H9 (cell line): ENCODE results near the gene AXL. TPM values are rescaled to one million over a fixed set of nuclear protein-coding genes. Genes with fewer than 3 reads are reported as not detected.

Source experiments
- DNase-seq: peaks from one replicate; pipeline ENCODE4 v3.0.0-alpha.2; 2017
- H2AFZ ChIP-seq: one replicate; pipeline ENCODE4 v1.6.1; 2013; ENCODE audit warnings: mild to moderate bottlenecking, low read length, control low read depth, moderate library complexity
- H2AK5ac ChIP-seq: 2 replicates; pipeline ENCODE4 v1.6.1; 2013; ENCODE audit warnings: low read length, control low read depth, mixed read lengths; ENCODE audit not compliant: insufficient read length
- H2BK120ac ChIP-seq: one replicate; pipeline ENCODE4 v1.6.1; 2013; ENCODE audit warnings: low read depth, mild to moderate bottlenecking, low read length, control low read depth, inconsistent platforms; ENCODE audit not compliant: poor library complexity, severe bottlenecking
- H2BK12ac ChIP-seq: 2 replicates; pipeline ENCODE4 v1.6.1; 2013; ENCODE audit warnings: low read length, control low read depth, mixed read lengths, low read depth; ENCODE audit not compliant: insufficient read length
- H2BK15ac ChIP-seq: 2 replicates; pipeline ENCODE4 v1.6.1; 2013; ENCODE audit warnings: low read depth, low read length, control low read depth
- H2BK20ac ChIP-seq: one replicate; pipeline ENCODE4 v1.6.1; 2013; ENCODE audit warnings: low read depth, mild to moderate bottlenecking, low read length, control low read depth, inconsistent platforms; ENCODE audit not compliant: poor library complexity, severe bottlenecking
- H2BK5ac ChIP-seq: 2 replicates; pipeline ENCODE4 v1.6.1; 2013; ENCODE audit warnings: low read length, control low read depth, mixed read lengths; ENCODE audit not compliant: insufficient read length
- H3K14ac ChIP-seq: 2 replicates; pipeline ENCODE4 v1.6.1; 2013; ENCODE audit warnings: low read length, control low read depth; ENCODE audit not compliant: insufficient read depth
- H3K18ac ChIP-seq: 2 replicates; pipeline ENCODE4 v1.6.1; 2013; ENCODE audit warnings: low read depth, mild to moderate bottlenecking, mixed read lengths, low read length, control low read depth; ENCODE audit not compliant: insufficient read length
- H3K23ac ChIP-seq: 2 replicates; pipeline ENCODE4 v1.6.1; 2013; ENCODE audit warnings: low read length, control low read depth, mixed read lengths, low read depth; ENCODE audit not compliant: insufficient read length
- H3K23me2 ChIP-seq: 2 replicates; pipeline ENCODE4 v1.6.1; 2013; ENCODE audit warnings: low read depth, mild to moderate bottlenecking, mixed read lengths, low read length, control low read depth; ENCODE audit not compliant: insufficient read length, poor library complexity, severe bottlenecking
- H3K27ac ChIP-seq: 2 replicates; pipeline ENCODE4 v1.5.1; 2013; ENCODE audit warnings: low read length, control low read depth, mixed read lengths, low read depth; ENCODE audit not compliant: insufficient read length
- H3K27me3 ChIP-seq: 2 replicates; pipeline ENCODE4 v1.6.1; 2013; ENCODE audit warnings: low read length, control low read depth, inconsistent platforms; ENCODE audit not compliant: insufficient read depth
- H3K4ac ChIP-seq: 2 replicates; pipeline ENCODE4 v1.6.1; 2013; ENCODE audit warnings: low read depth, mild to moderate bottlenecking, control low read depth, inconsistent platforms, low read length, moderate library complexity
- H3K4me1 ChIP-seq: 2 replicates; pipeline ENCODE4 v1.6.1; 2013; ENCODE audit warnings: low read length, control low read depth, inconsistent platforms; ENCODE audit not compliant: insufficient read depth
- H3K4me2 ChIP-seq: 2 replicates; pipeline ENCODE4 v1.6.1; 2013; ENCODE audit warnings: low read length, control low read depth, mixed read lengths; ENCODE audit not compliant: insufficient read length, insufficient read depth
- H3K56ac ChIP-seq: 2 replicates; pipeline ENCODE4 v1.6.1; 2013; ENCODE audit warnings: low read depth, mild to moderate bottlenecking, mixed read lengths, low read length, control low read depth; ENCODE audit not compliant: insufficient read length
- H3K79me1 ChIP-seq: 2 replicates; pipeline ENCODE4 v1.6.1; 2013; ENCODE audit warnings: low read depth, mild to moderate bottlenecking, moderate library complexity, low read length, control low read depth, inconsistent platforms; ENCODE audit not compliant: insufficient read depth, poor library complexity, severe bottlenecking
- H3K79me2 ChIP-seq: 2 replicates; pipeline ENCODE4 v1.6.1; 2013; ENCODE audit warnings: low read length, control low read depth, inconsistent platforms; ENCODE audit not compliant: insufficient read depth
- H3K9ac ChIP-seq: 2 replicates; pipeline ENCODE4 v1.6.1; 2013; ENCODE audit warnings: low read length, control low read depth, mixed read lengths; ENCODE audit not compliant: insufficient read length; ENCODE audit errors: extremely low read depth
- H3K9me3 ChIP-seq: one replicate; pipeline ENCODE4 v1.6.1; 2013; ENCODE audit warnings: low read depth, low read length, inconsistent platforms; ENCODE audit not compliant: control insufficient read depth
- H3T11ph ChIP-seq: one replicate; pipeline ENCODE4 v1.6.1; 2013; ENCODE audit warnings: mild to moderate bottlenecking, low read length, control low read depth, inconsistent platforms
- H4K20me1 ChIP-seq: one replicate; pipeline ENCODE4 v1.6.1; 2013; ENCODE audit not compliant: control insufficient read depth, insufficient read length, insufficient read depth
- H4K5ac ChIP-seq: 2 replicates; pipeline ENCODE4 v1.6.1; 2013; ENCODE audit warnings: low read depth, mild to moderate bottlenecking, mixed read lengths, low read length, control low read depth; ENCODE audit not compliant: insufficient read length
- H4K8ac ChIP-seq: replicated peaks from 2 replicates; pipeline ENCODE4 v1.6.1; 2013; ENCODE audit warnings: low read length, control low read depth, mixed read lengths, low read depth; ENCODE audit not compliant: insufficient read length
- H4K91ac ChIP-seq: 2 replicates; pipeline ENCODE4 v1.6.1; 2013; ENCODE audit warnings: low read depth, mild to moderate bottlenecking, moderate library complexity, mixed read lengths, low read length, control low read depth; ENCODE audit not compliant: insufficient read length
- H3K27ac Mint-ChIP-seq, 3 experiments: 2 replicates in 2 of 3; 3 replicates in 1 of 3; pipeline ENCODE4 v1.8.0; 2020 to 2021; ENCODE audit warnings: mixed read lengths in 3 of 3, mild to moderate bottlenecking in 1 of 3, moderate library complexity in 1 of 3
- H3K27me3 Mint-ChIP-seq: 2 replicates; pipeline ENCODE4 v1.8.0; 2021; ENCODE audit warnings: low read depth, mild to moderate bottlenecking, moderate library complexity, mixed read lengths
- H3K36me3 Mint-ChIP-seq, 3 experiments: 2 replicates in 2 of 3; 3 replicates in 1 of 3; pipeline ENCODE4 v1.8.0; 2020 to 2021; ENCODE audit warnings: low read depth in 3 of 3, mixed read lengths in 3 of 3; ENCODE audit not compliant: insufficient read depth in 1 of 3
- H3K4me1 Mint-ChIP-seq, 2 experiments: 2 replicates each; pipeline ENCODE4 v1.8.0; 2020; ENCODE audit warnings: mixed read lengths in 2 of 2
- H3K4me3 Mint-ChIP-seq, 2 experiments: 2 replicates in 1 of 2; 3 replicates in 1 of 2; pipeline ENCODE4 v1.8.0; 2020 to 2021; ENCODE audit warnings: mild to moderate bottlenecking in 2 of 2, mixed read lengths in 2 of 2, moderate library complexity in 1 of 2
- H3K9me3 Mint-ChIP-seq, 2 experiments: 2 replicates in 1 of 2; 3 replicates in 1 of 2; pipeline ENCODE4 v1.8.0; 2020; ENCODE audit warnings: mild to moderate bottlenecking in 2 of 2, mixed read lengths in 2 of 2, moderate library complexity in 1 of 2
- CTCF ChIP-seq: fragments of 200-600 bp; sonication (generic); conservative IDR thresholded peaks from 3 replicates; pipeline ENCODE4 v1.8.0; 2021; ENCODE audit warnings: antibody characterized with exemption, mild to moderate bottlenecking
- WGBS: extraction: QIAGEN DNeasy Blood & Tissue Kit; methylation state at CpG from one replicate; pipeline ENCODE4 v1.1.7; 2013; ENCODE audit warnings: missing lambda C conversion rate, low lambda C conversion rate, mixed read lengths; ENCODE audit not compliant: insufficient read length; ENCODE audit errors: extremely low coverage; 5-methylcytosine and 5-hydroxymethylcytosine counted together
- total RNA-seq: library from RNA; stranded (reverse); gene quantifications from 2 replicates; pipeline ENCODE4 v1.2.1, GENCODE V29; 2021

The AXL gene
- total RNA-seq, 1 experiment from 2014 or later, result 29.4 TPM

GRCh38 chr19:41221514-41222205, 2.6 kb downstream of the AXL start:
- Histone ChIP-seq H3K23me2 (peaks cover 14% of the 10 kb centered on the region), H3K4ac (no peak overlapping the region), H2BK5ac (no peak overlapping the region), H3K9me3 (no peaks in the 10 kb centered on the region), H3K14ac (no peak overlapping the region), H2BK15ac (no peak overlapping the region), H4K5ac (no peak overlapping the region), H4K8ac (no peak overlapping the region), H3K27ac (no peak overlapping the region), H2AK5ac (no peak overlapping the region), H3K18ac (no peak overlapping the region), H2BK20ac (no peak overlapping the region), H3T11ph (no peak overlapping the region), H3K23ac (no peak overlapping the region), H3K9ac (no peak overlapping the region), H2BK120ac (no peak overlapping the region), H3K4me1 (peaks cover 5% of the 10 kb centered on the region; the same call in 1 of the 2 replicates), H3K79me2 (no peaks in the 10 kb centered on the region), H3K56ac (no peak overlapping the region), H3K4me2 (no peak overlapping the region), H4K20me1 (no peaks in the 10 kb centered on the region), H3K27me3 (no peaks in the 10 kb centered on the region), H2BK12ac (no peak overlapping the region), H3K79me1 (no peaks in the 10 kb centered on the region), H2AFZ (no peak overlapping the region), H4K91ac (no peak overlapping the region)
- peak overlapping the region in 1 of 2 experiments; percentile 45; a peak in 2 of 5 replicates for H3K4me3 Mint-ChIP-seq
- H3K9me3 Mint-ChIP-seq, result peaks cover 0 to 2% of the 10 kb centered on the region in 2 experiments; a peak in 3 of 5 replicates
- DNase-seq, result no peak
- peaks cover 56 to 68% of the 10 kb centered on the region in 2 experiments for H3K4me1 Mint-ChIP-seq
- peaks cover 6% of the 10 kb centered on the region for H3K27me3 Mint-ChIP-seq
- TF ChIP-seq CTCF, result no peak
- H3K36me3 Mint-ChIP-seq, result peaks cover 12 to 20% (median 13%) of the 10 kb centered on the region in 3 experiments
- no CpG with 5 or more reads among the region's 20 CpGs for WGBS
- peak overlapping the region in 1 of 3 experiments; percentile 5; a peak in 1 of 7 replicates for H3K27ac Mint-ChIP-seq
